GM19324 (cell line): ENCODE measurements around the gene PRRC1.

Source experiments
- ATAC-seq: cut with Tn5 transposase; IDR thresholded peaks from one replicate; pipeline ENCODE4 v1.9.1; 2021; ENCODE audit warnings: mild to moderate bottlenecking, moderate library complexity; ENCODE audit not compliant: unreplicated experiment, low FRiP score

PRRC1 gene

GRCh38 chr5:127574852-127575679 lies 57.6 kb downstream of the PRRC1 start:
- ATAC-seq, result no peak

- no peak for ATAC-seq
Measured at GRCh38 chr5:127577458-127577857, 60.0 kb downstream of the PRRC1 start.

DNA sequence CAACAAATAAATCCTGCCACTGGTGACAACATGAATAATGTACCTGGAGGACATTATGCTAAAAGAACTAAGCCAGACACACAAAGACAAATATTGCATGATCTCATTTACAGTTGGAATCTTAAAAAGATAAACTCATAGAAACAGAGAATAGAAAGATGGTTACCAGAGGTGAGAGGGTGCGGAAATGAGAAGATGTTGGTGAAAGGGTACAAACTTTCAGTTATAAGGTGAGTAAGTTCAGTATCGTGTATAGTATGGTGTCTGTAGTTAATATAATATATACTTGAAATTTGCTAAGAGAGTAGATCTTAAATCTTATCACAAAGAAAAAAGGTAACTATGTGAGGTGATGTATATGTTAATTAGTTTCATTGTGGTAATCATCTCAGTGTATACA lies 63.3 kb downstream of the PRRC1 start:
- ATAC-seq, result no peak

GRCh38 chr5:127581450-127581849 lies 64.0 kb downstream of the PRRC1 start:
- no peak for ATAC-seq

DNA sequence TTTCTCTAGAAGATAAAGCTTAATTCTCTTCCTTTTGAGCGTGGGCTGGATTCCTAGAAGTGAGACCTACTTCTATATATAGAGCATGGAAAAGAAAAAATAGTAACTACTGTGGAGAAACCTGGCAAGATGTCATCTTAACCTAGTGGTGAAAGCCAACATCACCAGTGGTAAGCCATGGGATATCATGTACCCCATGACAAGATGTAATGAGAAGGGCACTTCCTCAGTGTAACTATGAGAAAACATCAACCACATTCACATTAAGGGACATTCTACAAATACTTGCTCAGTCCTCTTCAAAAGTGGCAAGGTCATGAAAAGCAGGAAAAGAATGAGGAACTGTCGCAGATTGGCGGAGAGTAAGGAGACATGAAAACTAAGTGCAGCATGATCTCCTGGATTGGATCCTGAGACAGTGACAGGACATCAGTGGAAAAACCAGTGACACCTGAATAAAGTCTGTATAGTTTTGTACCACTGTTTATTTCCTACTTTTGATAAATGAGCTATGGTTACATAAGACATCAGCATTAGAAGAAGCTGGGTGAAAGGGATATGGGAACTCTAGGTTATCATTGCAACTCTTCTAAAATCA lies 65.4 kb downstream of the PRRC1 start:
- ATAC-seq, result no peak

DNA sequence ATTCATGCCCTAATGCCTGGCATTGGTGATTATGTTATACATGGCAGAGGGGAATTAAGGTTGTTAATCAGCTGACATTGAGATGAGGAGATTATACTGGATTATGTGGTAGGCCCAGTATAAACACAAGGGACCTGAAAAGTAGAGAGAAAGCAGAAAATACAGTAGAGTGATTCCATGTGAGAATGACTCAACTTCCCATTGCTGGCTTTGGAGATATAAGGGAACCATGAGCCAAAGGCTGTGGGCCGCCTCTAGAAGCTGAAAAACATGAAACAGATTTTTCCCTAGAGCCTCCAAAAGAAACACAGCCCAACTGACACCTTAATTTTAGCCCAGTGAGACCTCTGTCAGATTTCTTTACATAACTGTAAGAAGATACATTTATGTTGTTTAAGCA lies 66.4 kb downstream of the PRRC1 start:
- no peak for ATAC-seq

- ATAC-seq, result no peak
Measured at GRCh38 chr5:127585661-127586060, 68.2 kb downstream of the PRRC1 start.

DNA sequence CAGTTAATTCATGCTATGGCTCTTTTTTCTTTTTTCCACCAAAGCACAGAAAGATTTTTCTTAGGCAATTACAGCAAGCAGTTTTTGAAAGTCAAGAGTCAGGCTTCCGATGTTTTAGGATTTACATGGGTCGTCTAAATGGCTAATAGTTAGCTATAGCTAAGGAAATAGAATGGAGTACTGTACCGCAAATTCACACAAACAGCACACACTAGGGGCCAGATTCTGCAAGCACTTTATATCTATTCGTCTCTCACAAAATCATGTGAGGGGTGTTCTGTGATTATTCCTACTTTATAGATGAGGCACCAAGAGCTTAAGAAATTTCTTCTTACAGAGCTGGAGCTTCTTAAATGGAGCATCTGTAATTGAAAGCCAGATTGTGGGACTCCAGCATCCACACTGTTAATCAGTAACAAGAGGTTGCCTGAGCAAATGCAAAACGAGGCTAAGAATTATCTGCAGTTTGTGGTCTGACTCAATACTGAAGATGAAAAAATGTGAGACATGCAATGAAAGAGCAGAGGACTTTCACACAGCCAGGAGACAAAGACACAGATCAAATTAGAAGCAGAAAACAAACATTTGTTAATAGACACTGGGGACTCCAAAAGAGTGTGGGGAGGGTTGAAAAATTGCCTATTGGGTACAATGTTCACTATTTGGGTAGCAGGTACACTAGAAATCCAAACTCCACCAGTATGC lies 68.8 kb downstream of the PRRC1 start:
- ATAC-seq, result peak; percentile 81

DNA sequence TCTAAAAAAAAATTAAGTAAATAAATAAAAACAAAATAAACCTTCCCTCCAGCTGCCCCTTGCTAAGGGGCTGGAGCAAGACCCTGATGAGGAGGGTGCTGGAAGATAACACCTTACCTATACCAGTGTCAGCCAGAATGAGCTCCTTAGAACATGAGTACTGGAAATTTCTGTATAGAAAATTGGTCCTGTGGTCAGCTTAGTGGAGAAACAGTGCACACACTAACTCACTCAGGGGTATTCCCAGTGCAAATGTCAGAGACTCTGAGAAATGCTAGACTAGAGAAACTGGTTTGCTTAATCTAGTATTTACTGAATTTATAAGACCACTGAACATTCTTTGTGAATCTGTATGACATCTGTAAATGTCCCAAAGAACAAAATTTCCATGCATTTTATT lies 69.4 kb downstream of the PRRC1 start:
- peak; percentile 15 for ATAC-seq

GRCh38 chr5:127587246-127587917 lies 69.9 kb downstream of the PRRC1 start:
- ATAC-seq, result peak; percentile 31

GRCh38 chr5:127588368-127588767 lies 70.9 kb downstream of the PRRC1 start:
- ATAC-seq, result no peak

GRCh38 chr5:127589309-127590030 lies 72.0 kb downstream of the PRRC1 start:
- no peak for ATAC-seq

- ATAC-seq, result peak; percentile 36
Measured at GRCh38 chr5:127590156-127590722, 72.8 kb downstream of the PRRC1 start.

- ATAC-seq, result no peak
Measured at GRCh38 chr5:127595484-127596368, 78.3 kb downstream of the PRRC1 start.

DNA sequence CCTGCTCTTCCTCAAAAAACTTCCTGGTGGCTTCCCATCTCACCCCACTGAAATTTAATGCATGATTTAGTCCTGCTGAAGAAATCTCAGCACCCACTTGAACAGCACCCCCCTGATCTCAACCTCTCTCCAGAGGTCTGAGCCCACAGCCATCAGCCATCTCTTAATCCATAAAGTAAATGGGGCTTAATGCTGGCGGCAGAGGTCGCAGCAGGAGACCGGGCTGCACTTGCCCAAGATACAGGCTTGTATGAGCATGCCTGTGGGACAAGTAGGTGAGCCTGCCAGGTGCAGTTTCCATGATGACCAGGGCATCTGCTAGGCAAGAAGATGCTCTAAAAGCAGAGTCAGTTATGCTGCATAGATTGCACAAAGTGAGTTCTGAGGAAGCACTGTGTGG lies 79.1 kb downstream of the PRRC1 start:
- no peak for ATAC-seq

GRCh38 chr5:127599320-127599719 lies 81.9 kb downstream of the PRRC1 start:
- no peak for ATAC-seq

DNA sequence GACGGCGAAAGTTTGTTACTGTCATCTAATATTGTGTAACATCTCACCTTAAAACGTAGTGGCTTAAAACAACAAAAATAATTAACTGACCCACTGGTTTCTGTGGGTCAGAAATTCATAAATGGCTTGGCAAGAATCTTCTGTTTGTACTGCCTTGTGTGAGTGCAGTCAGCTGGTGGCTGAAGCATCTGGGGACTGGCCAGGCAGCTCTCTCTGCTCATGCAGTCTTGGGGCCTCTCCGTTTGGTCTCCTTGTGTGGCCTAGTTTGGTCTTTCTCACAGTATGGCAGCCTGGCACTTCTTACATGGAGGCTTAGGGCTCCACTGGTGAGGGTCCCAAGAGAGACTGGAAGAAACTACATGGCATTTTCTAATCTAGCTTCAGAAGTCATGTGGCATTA lies 82.4 kb downstream of the PRRC1 start:
- ATAC-seq, result no peak

- no peak for ATAC-seq
Measured at GRCh38 chr5:127601111-127601510, 83.7 kb downstream of the PRRC1 start.

- ATAC-seq, result no peak
Measured at GRCh38 chr5:127601601-127602000, 84.2 kb downstream of the PRRC1 start.
